ENCODE data around the gene CA6.
"Not testable (repeated sequence)": the region's sequence is repeated elsewhere in the genome, so short reads cannot be mapped to it uniquely, and the experiment has no call there.

CA6 gene

DNA sequence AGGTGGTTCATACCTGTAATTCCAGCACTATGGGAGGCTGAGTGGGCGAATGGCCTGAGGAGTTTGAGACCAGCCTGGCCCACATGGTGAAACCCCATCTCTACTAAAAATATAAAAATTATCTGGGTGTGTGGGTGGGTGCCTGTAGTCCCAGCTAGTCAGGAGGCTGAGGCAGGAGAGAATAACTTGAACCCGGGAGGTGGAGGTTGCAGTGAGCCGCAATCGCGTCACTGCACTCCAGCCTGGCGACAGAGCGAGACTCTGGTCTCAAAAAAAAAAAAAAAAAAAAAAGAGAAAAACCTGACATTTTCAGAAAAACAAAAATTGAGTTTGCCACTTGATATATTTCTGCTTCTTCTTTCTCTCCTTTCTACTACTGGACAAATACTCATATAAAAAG, 24.3 kb downstream of the CA6 start:
- DNase-seq (ENCODE audit: low spot score): no peak

DNA sequence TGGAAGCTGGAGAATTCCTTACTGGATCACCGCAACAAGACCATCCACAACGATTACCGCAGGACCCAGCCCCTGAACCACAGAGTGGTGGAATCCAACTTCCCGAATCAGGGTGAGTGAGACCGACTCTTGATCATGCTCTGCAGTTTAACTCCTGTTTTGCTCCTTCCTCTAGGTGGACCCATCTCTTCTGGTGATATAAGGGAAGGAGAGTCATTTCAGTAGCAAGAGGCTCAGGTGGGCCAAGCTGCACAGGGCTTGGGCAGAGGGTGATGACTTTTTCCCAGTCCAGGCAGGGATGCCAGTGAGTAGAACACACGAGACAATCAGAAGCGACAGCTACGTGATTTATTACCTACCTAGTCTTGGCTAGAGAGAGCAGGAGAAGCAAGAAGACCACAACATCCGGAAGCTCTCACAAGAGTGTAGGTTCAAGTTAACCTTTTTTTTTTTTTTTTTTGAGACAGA, 25.2 kb downstream of the CA6 start:
- no peak for DNase-seq (ENCODE audit: low spot score)

DNA sequence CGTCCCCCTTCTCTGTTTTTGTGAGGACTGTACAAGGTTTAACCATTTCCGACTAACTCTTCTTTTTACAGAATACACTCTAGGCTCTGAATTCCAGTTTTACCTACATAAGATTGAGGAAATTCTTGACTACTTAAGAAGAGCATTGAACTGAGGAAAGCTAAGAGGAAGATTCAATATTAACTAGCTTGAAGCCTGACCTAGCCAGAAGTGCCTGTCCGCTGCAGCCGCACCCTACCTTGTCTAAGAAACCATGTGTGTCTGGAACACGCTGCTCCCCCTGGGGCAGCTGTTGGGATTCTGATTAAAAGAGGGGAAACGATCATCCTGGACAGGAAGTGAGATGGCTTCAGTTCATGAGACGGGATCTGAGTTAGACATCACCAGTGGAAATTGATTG, 28.9 kb downstream of the CA6 start:
- no peak for DNase-seq (ENCODE audit: low spot score)

DNA sequence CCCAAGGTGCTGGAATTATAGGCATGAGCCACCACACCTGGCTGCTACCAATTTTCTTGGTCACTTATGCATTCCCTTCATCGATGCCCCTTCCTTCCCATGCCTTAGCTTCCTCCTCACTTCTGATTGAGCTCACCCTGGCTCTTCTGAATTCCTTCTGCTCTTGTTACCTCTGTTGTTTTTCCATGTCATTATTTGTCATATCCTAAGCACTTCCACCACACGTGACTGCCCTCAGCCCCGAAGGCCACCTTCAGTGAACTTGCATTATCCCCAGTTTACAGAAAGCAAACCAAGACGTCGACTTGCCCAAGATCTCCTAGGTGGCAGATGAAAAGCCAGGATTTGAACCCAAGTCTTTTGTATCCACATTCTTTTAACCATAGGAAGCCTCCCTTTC, 30.7 kb downstream of the CA6 start:
- no peak for DNase-seq (ENCODE audit: low spot score)

DNA sequence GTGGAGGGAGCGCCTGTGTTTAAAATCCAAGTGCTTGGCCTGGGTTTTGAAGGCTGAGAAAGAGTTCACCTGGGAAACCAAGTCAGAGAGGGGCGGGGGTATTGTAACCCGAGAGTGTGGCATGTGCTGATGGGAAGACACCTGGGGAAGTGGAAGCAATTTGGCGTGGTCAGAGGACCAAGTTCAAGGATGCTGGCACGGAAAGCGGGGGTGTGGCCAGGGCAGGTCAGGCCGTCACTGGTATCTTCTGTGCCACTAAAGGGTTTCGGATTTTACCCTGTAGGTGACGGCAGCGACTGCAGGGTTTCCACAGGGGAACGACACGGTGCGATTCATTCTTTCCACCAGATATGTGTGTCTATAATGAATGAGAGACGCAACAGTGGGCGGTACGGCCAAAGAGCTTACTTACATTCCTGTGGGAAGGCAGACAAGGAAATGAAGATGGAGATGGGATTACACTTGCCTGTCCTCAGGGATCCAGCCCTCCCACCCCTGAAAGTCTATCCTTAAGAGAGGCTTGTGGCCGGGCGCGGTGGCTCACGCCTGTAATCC, 31.3 kb downstream of the CA6 start:
- DNase-seq (ENCODE audit: low spot score): no peak

DNA sequence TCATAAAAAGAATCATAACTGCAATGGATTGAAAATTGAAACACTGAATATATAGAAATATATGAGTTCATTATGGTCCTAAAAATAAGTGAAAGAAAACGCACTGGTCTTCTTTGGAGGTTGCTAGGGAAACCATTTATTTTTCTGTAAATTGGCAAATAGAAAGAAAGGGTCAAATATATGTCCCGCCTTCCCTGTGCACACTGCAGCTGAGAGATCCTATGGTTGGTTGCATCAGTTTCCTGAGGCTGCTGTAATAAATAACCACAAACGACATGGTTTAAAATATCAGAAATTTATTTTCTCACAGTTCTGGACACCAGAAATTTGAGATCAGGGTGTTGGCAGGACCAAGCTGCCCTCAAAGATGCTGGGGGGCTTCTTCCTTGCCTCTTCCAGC, 35.0 kb downstream of the CA6 start:
- DNase-seq (ENCODE audit: low spot score): no peak

DNA sequence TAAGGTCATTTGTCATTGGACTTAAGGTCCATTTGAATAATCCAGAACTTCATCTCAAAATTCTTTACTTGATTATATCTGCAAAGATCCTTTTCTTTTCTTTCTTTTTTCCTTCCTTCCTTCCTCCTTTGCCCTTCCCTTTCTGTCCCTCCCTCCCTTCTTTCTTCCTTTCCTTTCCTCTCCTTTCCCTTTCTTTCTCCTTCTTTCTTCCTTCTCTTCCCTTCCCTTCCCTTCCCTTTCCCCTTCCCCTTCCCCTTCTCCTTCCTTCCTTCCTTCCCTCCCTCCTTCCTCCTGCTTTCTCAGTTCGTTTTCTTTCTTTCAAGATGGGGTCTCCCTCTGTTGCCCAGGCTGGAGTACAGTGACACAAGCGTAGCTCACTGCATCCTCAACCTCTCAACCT, 35.5 kb downstream of the CA6 start:
- no peak for DNase-seq (ENCODE audit: low spot score)

DNA sequence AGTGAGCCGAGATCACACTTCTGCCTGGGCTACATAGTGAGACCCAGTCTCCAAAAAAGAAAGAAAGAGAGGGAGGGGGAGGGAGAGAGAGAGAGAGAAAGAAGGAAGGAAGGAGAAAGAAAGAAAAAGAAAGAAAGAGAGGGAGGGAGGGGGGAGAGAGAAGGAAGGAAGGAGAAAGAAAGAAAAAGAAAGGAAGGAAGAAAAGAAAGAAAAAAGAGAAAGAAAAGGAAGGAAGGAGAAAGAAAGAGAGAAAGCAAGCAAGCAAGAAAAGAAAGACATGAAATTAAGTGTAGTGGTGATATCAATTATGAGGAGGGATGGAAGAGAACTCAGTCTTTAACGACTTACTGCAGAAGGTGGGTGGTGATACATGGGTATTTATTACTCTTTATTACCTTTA, 38.5 kb downstream of the CA6 start:
- no peak for DNase-seq (ENCODE audit: low spot score)

DNA sequence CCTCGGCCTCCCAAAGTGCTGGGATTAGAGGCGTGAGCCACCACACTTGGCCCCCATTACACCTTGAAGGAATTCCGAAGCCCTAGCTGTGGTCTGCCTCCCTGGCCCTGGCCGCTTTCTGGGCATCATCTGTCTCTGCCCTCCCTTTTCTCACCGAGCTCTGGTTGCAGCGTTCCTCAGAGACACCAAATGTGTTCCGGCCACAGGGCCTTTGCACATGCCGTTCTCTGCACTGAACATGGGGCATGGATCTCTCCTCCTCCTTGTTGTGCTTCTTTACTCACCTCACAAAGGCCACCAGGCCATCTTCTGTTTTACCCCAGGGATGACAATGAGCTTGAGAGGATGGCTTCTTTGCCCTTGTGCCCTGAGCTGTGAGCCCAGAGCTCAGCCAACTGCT, 39.3 kb downstream of the CA6 start:
- DNase-seq (ENCODE audit: low spot score): no peak

DNA sequence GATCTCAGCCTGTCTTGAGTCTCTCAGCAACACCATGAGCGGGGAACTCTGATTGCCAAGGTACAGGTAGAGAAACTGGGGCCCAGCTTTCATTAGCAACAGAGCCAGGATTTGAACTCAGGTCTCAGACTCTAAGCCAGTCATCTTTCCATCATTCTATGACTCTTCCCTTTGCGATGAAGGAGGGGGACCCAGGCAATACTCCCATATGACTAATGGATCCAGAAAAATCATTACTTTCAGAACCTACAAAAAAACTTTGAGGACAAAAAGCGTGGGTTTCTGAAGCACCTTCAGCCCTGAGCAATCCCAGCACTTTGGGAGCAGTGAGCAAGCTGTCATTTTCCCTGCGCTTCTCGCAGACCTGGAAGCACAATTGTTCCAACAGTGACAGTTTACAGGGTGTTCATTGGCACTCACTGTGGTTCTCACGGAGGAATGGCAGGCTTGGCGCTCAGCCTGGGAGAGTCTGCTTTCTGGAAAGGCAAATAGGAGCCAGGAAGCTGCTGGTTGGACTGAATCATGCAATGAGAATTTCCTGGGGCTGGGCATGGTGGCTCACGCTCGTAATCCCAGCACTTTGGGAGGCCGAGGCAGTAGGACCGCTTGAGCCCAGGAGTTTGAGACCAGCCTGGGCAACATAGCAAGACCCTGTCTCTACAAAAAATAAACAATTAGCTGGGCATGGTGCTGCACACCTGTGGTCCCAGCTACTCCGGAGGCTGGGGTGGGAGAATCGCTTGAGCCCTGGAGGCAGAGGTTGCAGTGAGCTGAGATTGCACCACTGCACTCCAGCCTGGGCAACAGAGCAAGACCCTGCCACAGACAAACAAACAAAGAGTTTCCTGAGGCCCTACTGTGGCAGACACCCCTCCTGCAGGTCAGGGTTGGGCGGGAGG, 40.5 kb downstream of the CA6 start:
- peak; percentile 36 for DNase-seq (ENCODE audit: low spot score)

DNA sequence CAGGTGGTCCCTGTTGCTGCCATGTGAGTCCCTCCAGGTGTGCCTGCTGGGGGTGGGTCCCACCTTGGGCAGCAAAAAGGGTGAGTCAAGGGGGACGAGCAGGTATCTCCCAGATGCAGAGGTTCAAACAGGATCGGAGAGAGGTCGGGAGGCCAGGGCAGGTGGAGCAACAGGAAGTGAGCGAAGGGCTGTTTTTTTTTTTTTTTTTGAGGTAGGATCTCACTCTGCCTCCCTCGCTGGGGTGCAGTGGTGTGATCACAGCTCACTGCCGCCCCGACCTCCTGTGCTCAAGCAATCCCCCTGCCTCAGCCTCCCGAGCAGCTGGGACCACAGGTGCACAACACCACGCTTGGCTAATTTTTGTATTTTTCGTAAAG, 41.1 kb downstream of the CA6 start:
- no peak for DNase-seq (ENCODE audit: low spot score)

DNA sequence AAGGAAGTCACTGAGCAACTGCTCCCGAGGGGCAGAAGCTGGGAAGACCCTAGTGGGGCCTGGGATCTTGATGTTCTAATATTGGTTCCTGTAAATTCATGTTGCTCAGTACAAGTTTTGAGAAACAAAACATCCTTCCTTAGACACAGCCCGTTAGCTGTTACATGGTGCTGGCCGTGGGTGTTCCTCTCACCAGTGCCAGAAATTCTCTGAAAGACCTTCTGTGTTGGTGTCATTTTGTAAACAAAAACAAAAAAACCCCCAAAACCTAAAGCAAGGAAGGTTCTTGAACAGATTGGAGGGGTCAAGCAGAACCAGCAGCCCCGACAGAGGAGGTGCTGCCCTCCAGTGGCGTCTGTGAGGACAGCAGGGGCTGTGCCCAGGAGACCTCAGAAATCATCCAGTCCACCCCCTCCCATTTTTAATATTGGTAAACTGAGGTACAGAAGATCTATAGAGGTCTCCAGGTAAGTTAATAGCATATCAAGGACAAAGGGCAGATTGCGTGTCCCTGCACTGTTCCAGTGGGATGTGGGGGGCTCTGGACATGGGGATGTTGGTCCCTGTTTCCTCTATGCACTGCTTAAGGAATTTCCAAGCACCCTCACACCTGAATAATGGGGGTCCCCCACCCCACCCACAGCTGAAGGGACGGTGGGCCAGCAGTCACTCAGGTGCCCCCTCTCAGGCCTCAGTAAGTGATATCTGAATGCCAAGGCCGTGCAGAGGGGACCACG, 42.4 kb downstream of the CA6 start:
- peak; percentile 21 for DNase-seq (ENCODE audit: low spot score)

DNA sequence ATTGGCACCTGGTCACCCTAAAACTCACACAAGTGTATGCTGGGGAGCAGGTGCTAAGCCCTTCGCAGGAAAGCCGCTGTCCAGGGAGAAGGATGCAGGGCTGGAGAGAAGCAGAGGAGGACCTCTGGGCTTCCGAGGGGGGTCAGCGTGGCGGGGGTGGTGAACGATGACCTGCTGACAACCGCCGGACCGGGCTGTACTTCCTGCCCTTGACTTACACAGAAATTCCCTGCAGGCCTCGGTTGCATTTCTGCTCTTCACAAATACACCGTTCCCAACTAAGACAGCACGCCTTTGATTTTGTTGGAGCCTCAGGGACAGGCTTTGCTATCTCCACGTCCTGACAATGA, 42.9 kb downstream of the CA6 start:
- no peak for DNase-seq (ENCODE audit: low spot score)

DNA sequence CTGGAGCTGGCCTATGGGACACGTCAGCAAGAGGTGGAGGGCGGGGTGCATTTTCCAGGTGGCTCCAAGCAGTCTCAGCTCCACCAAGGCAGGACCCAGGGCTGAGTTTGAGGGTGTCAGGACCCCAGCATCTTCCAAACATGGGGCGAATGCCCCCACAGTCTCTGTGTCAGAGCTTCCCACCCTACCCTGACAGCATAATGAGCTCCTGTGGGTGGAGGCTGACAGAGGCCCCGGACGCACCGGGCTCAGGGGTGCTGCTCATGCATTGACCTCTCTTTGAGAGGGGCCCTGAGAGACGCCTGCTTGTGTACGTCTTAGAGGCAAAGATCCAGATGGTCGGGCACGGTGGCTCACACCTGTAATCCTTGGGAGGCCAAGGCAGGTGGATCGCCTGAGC, 43.4 kb downstream of the CA6 start:
- DNase-seq (ENCODE audit: low spot score): no peak

DNA sequence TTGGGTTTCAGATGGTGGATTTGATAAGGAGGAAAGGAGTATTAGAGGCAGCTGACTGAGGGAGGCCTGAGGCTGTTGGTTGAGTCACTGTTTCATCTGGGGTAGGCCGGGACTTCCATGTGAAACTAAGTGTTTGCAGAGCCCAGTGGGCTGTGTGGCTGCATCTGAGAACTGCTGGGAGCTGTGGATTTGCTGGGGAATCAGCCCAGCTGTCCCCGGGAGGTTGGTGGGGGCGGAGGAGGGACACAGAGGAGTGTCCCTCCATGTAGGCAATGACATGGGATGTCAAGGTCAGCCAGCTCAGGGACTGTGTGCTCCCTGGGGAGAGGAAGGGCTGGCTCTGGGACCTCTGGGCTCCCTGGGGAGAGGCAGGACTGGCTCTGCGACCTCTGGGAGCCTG, 44.2 kb downstream of the CA6 start:
- no peak for DNase-seq (ENCODE audit: low spot score)

DNA sequence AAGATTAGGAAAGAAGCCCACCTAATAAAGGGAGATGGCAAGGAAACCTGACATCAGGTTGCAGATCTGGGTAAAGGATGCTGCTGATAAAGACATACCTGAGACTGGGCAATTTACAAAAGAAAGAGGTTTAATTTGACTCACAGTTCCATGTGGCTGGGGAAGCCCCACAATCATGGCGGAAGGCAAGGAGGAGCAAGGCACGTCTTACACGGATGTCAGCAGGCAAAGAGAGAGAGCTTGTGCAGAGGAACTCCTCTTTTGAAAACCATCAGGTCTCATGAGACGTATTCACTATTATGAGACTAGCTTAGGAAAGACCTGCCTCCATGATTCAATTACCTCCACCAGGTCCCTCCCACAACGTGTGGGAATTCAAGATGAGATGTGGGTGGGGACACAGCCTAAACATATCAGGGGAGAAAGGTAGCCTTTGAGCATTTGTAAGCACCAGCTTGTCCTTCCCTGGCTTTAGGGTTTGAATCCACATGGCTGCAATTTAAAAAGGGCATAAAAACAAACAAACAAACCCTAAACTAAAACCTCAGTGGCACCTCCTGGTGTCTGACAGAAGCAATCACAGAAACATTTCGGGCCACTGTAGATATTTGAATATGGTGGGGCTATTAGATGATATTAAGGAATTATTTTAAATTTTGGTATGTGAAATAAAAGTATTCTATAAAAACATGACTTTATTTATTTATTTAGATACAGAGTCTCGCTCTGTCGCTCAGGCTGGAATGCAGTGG, 47.4 kb downstream of the CA6 start:
- no peak for DNase-seq (ENCODE audit: low spot score)

DNA sequence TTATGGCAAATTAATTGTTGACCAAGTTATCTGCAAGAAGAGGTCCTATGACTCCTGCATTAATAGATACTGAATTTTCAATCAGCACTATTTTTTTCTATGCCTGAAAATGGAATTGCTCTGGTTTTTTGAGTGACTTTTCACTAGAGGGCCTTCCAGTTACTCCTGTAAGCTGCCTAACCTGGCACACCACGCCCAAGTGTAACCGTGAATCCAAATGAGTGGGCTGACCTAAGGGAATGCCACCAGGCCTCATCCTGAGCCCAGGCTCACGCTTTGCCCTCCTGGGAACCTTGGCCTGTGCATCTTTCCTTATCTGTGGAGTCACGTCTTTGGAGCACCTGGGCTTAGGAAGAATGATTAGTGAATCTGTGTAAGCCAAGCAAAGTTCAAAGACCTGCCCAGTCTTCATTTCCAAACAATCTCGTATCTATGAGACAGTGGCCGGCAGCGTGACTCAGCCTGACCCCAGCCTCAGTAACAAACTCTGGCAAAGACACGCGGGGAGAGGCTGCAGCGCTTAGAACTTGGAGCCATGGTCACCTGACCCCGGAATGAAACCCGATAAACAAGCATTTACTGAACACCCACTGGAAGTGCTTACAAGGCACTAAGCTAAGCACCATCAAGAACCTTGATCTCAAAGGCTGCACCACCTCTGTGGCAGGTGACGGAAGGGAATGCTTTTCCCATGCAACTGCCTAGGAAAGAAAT, 48.5 kb downstream of the CA6 start:
- not testable (repeated sequence) for DNase-seq (ENCODE audit: low spot score)

DNA sequence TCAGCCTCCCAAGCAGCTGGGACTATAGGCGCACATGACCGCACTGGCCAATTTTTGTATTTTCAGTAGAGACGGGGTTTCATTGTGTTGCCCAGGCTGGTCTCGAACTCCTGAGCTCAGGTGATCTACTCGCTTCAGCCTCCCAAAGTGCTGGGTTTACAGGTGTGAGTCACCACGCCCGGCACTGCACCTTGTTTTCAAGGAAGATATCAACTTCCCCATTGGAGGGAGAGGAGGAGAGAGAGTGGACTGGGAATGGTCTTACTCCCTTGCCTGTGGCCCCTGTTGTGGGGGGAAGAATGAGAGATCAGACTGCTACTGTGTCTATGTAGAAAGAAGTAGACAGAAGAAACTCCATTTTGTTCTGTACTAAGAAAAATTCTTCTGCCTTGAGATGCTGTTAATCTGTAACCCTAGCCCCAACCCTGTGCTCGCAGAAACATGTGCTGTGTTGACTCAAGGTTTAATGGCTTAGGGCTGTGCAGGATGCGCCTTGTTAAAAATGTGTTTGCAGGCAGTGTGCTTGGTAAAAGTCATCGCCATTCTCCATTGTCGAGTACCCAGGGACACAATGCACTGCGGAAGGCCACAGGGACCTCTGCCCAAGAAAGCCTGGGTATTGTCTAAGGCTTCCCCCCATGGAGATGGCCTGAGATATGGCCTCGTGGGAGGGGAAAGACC, 56.0 kb downstream of the CA6 start:
- DNase-seq (ENCODE audit: low spot score): not testable (repeated sequence)

DNA sequence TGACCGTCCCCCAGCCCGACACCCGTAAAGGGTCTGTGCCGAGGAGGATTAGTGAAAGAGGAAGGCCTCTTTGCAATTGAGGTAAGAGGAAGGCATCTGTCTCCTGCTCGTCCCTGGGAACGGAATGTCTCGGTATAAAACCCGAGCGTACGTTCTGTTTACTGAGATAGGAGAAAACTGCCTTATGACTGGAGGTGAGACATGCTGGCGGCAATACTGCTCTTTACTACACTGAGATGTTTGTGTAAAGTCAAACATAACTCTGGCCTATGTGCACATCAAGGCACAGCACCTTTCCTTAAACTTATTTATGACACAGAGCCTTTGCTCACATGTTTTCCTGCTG, 56.5 kb downstream of the CA6 start:
- not testable (repeated sequence) for DNase-seq (ENCODE audit: low spot score)

DNA sequence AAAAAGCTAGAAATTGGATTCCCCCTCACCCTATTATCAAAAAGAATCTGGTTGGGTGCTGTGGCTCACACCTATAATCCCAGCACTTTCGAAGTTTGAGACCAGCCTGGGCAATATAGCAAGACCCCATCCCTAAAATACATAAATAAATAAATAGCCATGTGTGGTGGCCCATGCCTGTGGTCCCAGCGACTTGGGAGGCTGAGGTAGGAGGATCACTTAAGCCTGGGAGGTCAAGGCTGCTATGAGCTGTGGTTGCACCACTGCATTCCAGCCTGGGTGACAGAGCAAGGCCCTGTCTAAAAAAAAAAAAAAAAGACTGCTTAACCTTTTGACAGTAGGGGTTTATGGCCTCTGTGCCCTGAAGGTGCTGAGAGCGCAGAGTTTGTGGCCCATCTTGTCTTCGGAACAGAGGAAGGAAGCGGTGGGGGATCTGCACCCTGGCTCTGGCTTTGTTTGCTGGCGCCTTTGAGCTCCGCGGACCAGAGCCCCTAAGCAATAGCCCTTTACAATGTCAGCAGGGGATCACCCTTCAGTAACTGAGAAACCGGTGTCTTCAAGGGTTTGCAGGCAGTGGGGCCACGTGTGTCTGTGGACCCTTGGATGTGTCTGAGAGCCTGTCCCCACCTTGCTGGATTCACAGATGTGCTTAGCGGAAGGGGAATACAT, 58.5 kb downstream of the CA6 start:
- no peak for DNase-seq (ENCODE audit: low spot score)

All from SW480 (cell line).